SJCRH30 (cell line): ENCODE data around the gene DERL2. TPM values are rescaled to one million over a fixed set of nuclear protein-coding genes. Genes with fewer than 3 reads are reported as not detected.
A peak's percentile ranks its signal among the peaks of the same experiment; 100 is the strongest.

ENCODE experiments used
- DNase-seq, 2 experiments: peaks; one replicate each; pipeline ENCODE4 v3.0.0-alpha.2; 2015 to 2020
- H3K27ac ChIP-seq: fragments of 250-450 bp; sonication (Bioruptor Pico); 2 replicates; pipeline ENCODE4 v1.5.1; 2020; ENCODE audit warnings: mild to moderate bottlenecking, moderate library complexity
- H3K27me3 ChIP-seq: fragments of 250-450 bp; sonication (Bioruptor Pico); 2 replicates; pipeline ENCODE4 v1.5.1; 2020; ENCODE audit warnings: mild to moderate bottlenecking, moderate library complexity
- H3K36me3 ChIP-seq: fragments of 250-450 bp; sonication (Bioruptor Pico); 2 replicates; pipeline ENCODE4 v1.5.1; 2020; ENCODE audit warnings: mild to moderate bottlenecking, moderate library complexity
- H3K4me1 ChIP-seq: fragments of 250-450 bp; sonication (Bioruptor Pico); 2 replicates; pipeline ENCODE4 v1.5.1; 2020; ENCODE audit warnings: mild to moderate bottlenecking, moderate library complexity
- H3K4me3 ChIP-seq: fragments of 250-450 bp; sonication (Bioruptor Pico); 2 replicates; pipeline ENCODE4 v1.5.1; 2020; ENCODE audit warnings: mild to moderate bottlenecking, moderate library complexity
- H3K9me3 ChIP-seq: fragments of 250-450 bp; sonication (Bioruptor Pico); replicated peaks from 2 replicates; pipeline ENCODE4 v1.5.1; 2020; ENCODE audit warnings: mild to moderate bottlenecking, moderate library complexity
- total RNA-seq: library from RNA; depleted of rRNA; stranded (reverse); fragments of >200 nt; shearing (Covaris generic); gene quantifications from 2 replicates; pipeline ENCODE4 v1.2.3, GENCODE V29; 2014; rRNA removed

Gene DERL2
- total RNA-seq: 36.7 and 53.3 TPM in 2 replicates

DNA sequence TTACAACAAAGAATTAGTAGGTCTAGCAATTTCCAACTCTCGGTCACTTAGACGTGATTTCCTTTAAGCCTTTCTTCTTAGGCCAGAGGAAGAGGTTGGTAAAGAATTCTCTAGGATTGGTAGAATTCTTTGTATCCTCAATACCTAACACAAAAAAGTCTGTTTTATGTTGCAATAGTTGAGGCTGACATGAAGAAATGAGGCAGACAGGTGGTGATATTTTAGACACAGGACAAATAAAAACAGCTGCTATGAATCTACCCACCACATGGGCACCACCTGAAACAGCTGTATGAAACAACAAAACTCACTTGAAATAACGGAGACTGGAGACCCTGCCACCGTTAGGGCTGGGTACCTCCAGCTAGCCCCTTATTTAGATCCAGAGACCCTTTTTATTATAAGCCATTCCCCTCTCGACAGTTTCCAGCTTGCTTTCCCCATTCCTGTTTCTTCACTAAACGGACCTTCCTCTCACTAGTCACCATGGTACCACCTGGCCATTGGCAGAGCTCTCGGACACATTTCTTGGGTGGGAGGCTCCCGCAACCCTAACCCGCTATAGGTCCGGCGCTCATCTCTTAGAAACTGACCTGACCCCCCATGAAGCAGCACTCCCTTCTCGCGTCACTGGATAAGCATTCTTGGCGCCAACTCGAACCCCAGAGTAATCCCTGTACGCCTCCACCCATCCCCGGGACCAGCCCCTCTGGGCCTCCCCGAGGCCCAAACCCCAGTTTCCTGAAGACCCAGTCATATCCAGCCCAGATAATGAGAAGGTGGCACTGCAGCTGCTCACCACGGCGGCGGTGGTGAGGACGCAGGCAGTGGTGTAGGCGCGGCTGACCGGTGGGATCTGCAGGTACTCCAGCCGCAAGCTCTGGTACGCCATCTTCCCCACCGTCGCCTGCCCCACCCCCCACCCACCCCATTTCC is at the start of gene DERL2:
Gene DERL2 (minus strand): TSS at position 909 of the 936 bp plus-strand sequence. CDS start 17 bp downstream, at position 892.
- Histone ChIP-seq H3K36me3 (peaks cover 56% of the 10 kb centered on the region), H3K9me3 (no peaks in the 10 kb centered on the region), H3K27me3 (no peaks in the 10 kb centered on the region), H3K4me3 (peak within 1 kb of the TSS; percentile 99), H3K27ac (peak within 1 kb of the TSS; percentile 99), H3K4me1 (peaks cover 3% of the 10 kb centered on the region; the same call in 1 of the 2 replicates)
- peak; percentile 57 to 60 for DNase-seq

DNA sequence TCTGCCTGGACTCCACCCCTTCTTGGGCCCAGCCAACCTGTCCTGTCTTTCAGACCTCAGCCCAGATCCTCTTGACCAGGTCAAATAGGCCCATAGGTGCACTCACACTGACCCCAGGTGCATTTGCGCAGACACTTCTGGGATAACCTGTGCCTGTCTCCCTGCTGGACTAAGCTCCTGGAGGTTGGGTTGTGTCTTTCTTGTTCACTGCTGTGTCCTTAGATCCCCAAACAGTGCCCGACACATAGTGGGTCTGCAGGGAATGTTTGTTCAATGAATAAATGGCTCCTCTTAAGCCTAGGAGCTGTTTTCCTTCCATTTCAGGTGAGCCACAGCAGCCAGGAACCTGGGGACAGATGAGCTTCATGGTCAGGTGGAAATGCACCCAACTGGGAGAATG is 49.5 kb upstream of the DERL2 start:
- Histone ChIP-seq H3K27me3 (no peaks in the 10 kb centered on the region), H3K4me3 (no peak overlapping the region), H3K4me1 (no peaks in the 10 kb centered on the region), H3K9me3 (no peaks in the 10 kb centered on the region), H3K36me3 (no peaks in the 10 kb centered on the region), H3K27ac (no peak overlapping the region)
- no peak for DNase-seq

DNA sequence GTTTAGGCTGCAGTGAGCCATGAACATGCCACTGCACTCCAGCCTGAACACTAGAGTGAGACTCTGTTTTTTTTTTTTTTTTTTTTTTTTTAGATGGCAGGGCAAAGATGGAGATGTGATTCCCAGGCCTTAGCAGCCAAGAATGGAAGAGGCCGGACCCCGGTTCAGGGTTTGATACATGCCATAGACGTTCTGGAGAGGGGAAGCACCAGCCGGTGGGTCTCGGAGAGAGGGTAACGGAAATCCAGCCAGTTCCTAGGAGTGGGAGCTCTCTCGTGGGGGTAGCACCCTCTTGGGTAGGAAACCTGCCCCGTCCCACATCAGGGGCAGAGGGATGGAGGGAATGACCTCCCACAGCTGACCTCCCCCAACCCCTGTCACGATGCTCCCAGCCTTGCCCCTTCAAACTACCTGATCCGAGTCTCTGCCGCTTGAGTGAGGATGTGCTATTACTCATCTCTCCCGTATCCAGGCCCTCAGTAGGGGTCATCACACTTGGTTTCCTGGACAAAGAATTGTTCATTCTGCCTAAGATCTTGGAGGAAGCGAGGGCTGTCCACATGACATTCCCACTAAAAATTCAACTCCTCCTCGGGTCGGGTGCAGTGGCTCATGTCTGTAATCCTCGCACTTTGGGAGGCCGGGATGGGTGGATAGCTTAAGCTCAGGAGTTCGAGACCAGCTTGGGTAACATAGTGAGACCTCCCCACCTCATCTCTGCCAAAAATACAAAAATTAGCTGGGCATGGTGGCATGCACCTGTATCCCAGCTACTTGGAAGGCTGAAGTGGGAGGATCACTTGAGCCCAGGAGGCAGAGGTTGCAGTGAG is 47.7 kb upstream of the DERL2 start:
- no peak overlapping the region for H3K4me3 ChIP-seq
- no peaks in the 10 kb centered on the region; the same call in 1 of the 2 replicates for H3K4me1 ChIP-seq
- no peak overlapping the region for H3K27ac ChIP-seq
- DNase-seq: no peak
- no peaks in the 10 kb centered on the region for H3K27me3 ChIP-seq
- no peaks in the 10 kb centered on the region for H3K36me3 ChIP-seq
- H3K9me3 ChIP-seq: no peaks in the 10 kb centered on the region

DNA sequence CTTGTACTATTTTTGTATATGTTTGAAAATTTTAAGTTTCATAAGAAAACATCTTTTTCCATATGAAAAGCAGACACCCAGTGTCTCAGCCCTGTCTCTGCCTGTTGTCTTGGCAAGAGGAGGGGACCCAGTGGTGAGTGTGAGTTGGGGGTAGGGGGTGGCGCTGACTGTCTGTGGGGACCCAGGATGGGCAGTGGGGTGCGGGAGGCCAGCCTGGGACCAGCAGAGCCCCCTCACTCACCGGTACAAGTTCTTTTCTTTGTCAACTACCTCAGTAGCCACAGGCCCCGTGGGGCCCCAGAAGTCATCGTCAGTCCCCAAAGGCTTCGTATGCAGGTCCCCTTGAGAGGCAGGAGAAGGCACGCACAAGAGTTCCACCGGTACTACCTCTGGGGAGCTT is 46.6 kb upstream of the DERL2 start:
- Histone ChIP-seq H3K27me3 (no peaks in the 10 kb centered on the region), H3K4me3 (no peak overlapping the region), H3K4me1 (peaks cover 10% of the 10 kb centered on the region), H3K27ac (no peak overlapping the region), H3K36me3 (no peaks in the 10 kb centered on the region), H3K9me3 (no peaks in the 10 kb centered on the region)
- DNase-seq: no peak

DNA sequence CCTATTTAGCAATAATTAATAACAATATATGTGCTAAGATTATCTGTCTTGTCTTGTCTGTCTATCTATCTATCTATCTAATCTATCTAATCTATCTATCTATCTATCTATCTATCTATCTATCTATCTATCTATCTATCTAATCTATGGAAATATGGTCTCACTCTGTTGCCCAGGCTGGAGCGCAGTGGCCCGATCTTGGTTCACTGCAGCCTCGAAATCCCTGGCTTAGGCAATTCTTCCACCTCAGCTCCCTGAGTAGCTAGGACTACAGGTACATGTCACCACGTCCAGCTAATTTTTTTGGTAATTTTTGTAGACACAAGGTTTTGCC is 45.1 kb upstream of the DERL2 start:
- H3K9me3 ChIP-seq: no peaks in the 10 kb centered on the region
- H3K4me3 ChIP-seq: no peak overlapping the region
- peaks cover 23% of the 10 kb centered on the region for H3K4me1 ChIP-seq
- H3K27ac ChIP-seq: no peak overlapping the region
- H3K27me3 ChIP-seq: no peaks in the 10 kb centered on the region
- no peaks in the 10 kb centered on the region for H3K36me3 ChIP-seq
- no peak for DNase-seq

DNA sequence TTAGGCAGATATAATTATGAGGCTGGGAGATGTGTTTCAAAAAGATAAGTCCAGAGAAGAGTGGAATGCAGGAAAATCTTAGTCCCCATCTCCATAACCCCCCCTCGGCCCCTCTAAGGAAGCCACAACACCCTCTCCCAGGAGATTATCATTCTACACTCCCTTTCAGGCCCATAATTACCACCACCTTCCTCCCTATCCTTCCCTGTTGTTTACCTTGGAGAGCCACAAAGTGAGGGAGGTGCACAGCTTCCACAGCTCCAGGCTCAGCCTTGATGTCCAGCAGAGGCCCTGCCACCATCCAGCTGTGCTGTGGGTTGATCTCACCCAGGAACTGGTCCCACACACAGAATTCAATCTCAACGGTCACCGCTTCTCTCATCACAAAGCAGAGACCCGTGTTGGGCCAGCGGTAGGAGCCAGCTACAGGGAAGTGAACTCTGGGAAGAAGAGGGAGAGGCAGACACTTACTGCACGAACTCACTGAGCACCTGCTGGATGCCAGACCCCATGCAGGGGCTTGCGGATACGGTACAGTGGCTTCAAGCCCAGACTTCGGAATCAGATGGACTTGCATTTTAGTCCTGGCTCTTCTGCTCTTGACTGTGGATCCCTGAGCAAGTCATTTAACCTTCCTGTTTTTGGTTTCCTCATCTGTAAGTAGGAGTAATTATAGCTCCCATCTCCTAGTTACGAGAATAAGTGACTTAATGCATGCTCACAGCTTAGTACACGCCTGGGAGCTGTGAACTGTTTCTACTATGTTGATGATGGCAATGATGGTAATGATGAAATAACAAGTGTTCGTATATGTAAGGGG is 44.5 kb upstream of the DERL2 start:
- Histone ChIP-seq H3K27ac (no peak overlapping the region), H3K9me3 (no peaks in the 10 kb centered on the region), H3K36me3 (no peaks in the 10 kb centered on the region), H3K4me1 (peaks cover 25% of the 10 kb centered on the region), H3K4me3 (no peak overlapping the region), H3K27me3 (no peaks in the 10 kb centered on the region)
- DNase-seq: no peak

DNA sequence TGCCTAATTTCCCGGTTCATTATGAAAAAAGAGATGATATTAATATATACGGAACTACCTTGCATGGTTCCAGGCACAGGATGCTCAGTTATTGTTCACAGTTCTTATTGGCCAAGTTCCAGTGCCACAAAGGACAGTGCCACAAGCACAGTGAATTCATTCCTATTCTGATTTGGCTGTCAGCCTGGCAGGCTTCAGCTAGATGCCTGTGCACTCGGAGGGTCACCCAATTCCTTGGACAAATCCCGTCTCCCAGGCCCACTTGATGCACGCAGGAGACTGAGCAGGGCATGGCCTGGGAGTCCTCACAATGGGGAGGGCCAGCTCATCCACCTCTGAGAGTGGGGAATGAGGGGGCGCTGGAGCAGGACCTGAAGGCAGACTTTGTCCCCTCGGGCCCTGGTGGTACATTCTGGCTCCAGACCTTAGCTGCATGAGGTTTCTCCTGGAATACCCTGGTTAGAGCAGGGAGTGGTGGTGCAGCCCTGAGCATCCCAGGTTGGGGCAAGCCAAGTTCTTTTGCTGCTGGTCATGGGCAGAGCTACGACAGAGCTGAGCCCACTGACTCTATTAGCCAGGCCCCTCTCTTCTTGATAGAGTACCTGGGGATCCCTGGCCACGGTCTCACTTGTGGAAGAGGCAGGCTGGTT is 41.7 kb upstream of the DERL2 start:
- DNase-seq: no peak
- no peak overlapping the region for H3K4me3 ChIP-seq

DNA sequence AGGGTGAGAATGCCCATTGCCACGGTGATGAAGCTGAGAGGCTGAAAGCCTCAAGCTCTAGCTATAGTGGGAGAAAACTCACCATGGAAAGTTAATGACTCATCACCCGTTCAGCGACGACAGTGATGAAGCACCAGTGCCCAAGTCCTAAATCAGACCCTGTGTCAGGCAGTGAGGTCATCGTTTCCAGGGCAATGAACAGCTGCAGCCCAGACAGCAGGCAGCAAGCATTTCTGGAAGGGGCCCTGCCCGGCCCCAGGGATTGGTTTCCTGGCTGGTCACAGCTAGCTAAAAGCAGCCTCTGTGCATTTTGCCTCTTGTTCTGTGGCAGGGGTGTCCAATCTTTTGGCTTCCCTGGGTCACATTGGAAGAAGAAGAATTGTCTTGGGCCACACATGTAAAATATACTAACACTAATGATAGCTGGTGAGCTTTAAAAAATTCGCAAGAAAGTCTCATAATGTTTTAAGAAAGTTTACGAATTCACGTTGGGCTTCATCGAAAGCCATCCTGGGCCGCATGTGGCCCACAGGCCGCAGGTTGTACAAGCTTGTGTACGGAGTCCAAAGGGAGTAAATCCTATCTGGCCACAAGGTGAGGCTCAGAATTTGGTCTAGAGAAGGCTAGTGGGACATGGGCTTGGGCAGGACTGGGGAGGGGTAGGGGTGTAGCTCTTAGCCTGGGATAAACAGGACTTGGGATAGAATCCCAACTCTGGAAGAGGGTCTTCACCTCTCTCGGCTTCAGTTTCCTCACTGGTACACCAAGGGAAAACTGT is 41.0 kb upstream of the DERL2 start:
- peak overlapping the region; percentile 94 for H3K27ac ChIP-seq
- H3K27me3 ChIP-seq: no peaks in the 10 kb centered on the region
- no peaks in the 10 kb centered on the region for H3K9me3 ChIP-seq
- H3K36me3 ChIP-seq: no peaks in the 10 kb centered on the region
- peaks cover 25% of the 10 kb centered on the region for H3K4me1 ChIP-seq
- H3K4me3 ChIP-seq: no peak overlapping the region
- peak; percentile 94 to 96 for DNase-seq

More for the DNA sequence above, 41.7 kb upstream of the DERL2 start:
- Histone ChIP-seq H3K27ac (peak overlapping the region; percentile 94), H3K27me3 (no peaks in the 10 kb centered on the region), H3K4me1 (peaks cover 25% of the 10 kb centered on the region), H3K9me3 (no peaks in the 10 kb centered on the region), H3K36me3 (no peaks in the 10 kb centered on the region)

DNA sequence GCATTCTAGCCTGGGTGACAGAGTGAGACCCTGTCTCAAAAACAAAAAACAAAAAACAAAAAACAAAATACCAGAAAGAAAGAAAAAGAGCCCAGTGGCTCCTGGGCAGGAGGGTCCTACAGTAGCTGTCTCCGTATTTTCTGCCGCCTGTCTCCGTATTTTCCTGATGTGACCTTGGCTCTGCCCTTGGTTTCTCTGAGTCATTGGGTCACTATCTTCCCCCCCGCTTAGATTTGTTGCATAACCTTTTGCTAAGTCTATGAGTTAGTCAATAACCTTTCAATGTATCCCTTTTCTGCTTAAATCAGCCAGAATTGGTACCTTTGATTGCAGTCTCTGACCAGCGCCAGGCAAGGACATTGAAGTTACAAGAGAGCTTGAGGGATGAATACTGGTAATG is 37.3 kb upstream of the DERL2 start:
- H3K9me3 ChIP-seq: no peaks in the 10 kb centered on the region
- no peak for DNase-seq
- H3K4me3 ChIP-seq: no peak overlapping the region
- H3K36me3 ChIP-seq: no peaks in the 10 kb centered on the region
- H3K27ac ChIP-seq: no peak overlapping the region
- no peaks in the 10 kb centered on the region for H3K27me3 ChIP-seq
- peaks cover 21% of the 10 kb centered on the region for H3K4me1 ChIP-seq

DNA sequence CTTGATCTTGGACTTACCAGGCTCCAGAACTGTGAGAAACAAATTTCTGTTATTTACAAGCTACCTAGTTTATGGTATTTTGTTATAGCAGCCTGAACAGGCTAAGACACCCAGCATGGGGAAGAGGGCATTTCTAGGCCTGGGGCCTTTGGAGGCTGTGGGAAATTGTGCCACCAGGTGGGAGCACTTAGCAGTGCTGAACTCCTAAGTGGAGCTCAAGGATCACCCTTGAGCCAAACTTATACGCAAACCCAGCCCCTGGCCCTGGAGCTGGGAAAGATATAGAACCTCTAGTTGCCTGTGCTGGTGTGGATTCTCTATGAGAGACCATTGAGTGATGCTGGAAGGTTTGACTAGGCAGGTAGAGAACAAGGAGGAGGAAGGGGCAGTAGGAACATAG is 36.5 kb upstream of the DERL2 start:
- H3K4me3 ChIP-seq: no peak overlapping the region
- H3K36me3 ChIP-seq: no peaks in the 10 kb centered on the region
- no peak for DNase-seq
- H3K4me1 ChIP-seq: peaks cover 14% of the 10 kb centered on the region
- no peaks in the 10 kb centered on the region for H3K27me3 ChIP-seq
- H3K9me3 ChIP-seq: no peaks in the 10 kb centered on the region
- H3K27ac ChIP-seq: no peak overlapping the region

DNA sequence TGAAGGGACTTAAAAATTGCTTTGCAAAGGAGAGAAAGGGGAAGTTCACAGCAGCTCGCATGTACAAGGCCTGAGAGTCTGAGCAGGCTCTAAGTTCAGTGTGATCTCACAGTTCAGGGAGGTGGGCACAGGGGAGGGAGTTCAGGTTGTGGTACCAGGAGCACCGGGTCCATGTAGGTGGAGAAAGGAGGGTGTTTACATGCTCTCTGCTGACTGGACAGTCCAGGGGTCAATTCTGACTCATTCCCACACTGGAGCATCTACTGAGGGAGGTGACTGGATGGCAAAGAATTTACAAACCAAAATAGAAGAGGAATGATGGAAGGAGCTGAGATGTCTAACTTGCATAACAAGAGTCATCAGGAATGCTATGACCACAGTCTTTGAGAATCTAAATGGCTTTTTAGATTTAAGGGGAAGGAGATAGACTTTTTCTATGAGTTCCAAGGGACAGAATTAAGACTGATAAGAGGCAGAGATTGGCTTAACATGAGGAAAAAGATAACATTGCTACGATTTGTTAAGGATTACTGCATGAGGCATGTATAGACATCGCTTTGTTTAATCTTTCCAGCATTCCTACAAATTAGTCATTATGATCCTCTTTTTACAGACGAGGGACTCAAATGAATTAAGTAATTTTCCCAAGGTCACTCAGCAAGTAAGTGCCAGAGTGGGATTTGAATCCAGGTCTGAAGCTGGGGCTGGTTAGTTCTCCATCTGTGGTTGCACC is 30.2 kb upstream of the DERL2 start:
- Histone ChIP-seq H3K4me1 (peaks cover 3% of the 10 kb centered on the region), H3K27me3 (no peaks in the 10 kb centered on the region), H3K9me3 (no peaks in the 10 kb centered on the region), H3K36me3 (no peaks in the 10 kb centered on the region), H3K27ac (peak overlapping the region; percentile 49), H3K4me3 (no peak overlapping the region)
- peak; percentile 11 to 23 for DNase-seq

DNA sequence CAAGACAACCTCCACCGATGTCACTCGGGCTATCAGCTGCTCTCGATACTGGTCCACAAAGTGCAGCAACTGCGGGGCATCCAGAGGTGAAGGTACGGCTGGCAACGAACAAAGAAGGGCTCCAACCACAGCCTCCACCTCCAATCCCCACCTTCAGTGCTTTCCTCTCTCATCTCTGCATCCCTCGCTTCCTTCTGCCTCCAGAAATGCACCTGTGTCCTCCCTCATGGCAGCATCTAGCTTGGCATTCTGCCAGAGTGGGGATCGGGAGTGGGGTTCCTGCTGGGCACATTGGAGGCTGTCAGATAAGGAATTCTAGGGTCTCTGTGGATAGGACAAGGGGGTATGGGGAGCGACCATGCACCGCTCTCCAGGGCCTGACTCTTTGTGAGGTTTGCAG is 29.0 kb upstream of the DERL2 start:
- H3K27me3 ChIP-seq: no peaks in the 10 kb centered on the region
- no peak overlapping the region for H3K27ac ChIP-seq
- no peaks in the 10 kb centered on the region for H3K36me3 ChIP-seq
- no peak overlapping the region for H3K4me3 ChIP-seq
- DNase-seq: no peak
- H3K4me1 ChIP-seq: peaks cover 3% of the 10 kb centered on the region
- H3K9me3 ChIP-seq: no peaks in the 10 kb centered on the region

DNA sequence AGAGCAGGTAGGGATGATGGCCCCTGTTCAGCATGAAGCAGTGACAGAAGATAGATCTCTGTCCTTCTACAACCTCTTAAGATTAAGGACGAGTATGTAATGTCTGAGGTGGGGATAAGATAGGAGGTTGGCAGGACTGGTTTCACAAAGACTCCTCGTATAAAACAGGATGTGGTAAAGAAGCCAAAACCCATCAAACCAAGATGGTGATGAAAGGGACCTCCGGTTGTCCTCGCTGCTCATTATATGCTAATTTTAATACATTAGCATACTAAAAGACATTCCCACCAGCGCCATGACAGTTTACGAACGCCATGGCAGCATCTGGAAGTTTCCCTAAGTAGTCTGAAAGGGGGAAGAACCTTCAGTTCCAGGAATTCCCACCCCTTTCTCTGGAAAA is 27.6 kb upstream of the DERL2 start:
- no peaks in the 10 kb centered on the region for H3K27me3 ChIP-seq
- H3K9me3 ChIP-seq: no peaks in the 10 kb centered on the region
- H3K4me1 ChIP-seq: peaks cover 3% of the 10 kb centered on the region
- DNase-seq: no peak
- H3K36me3 ChIP-seq: no peaks in the 10 kb centered on the region
- no peak overlapping the region for H3K4me3 ChIP-seq
- no peak overlapping the region for H3K27ac ChIP-seq
